K562 (cell line): ENCODE data around the gene BDH1. TPM values are rescaled to one million over a fixed set of nuclear protein-coding genes. Genes with fewer than 3 reads are reported as not detected.

Source experiments
- ARID1B ChIP-seq: fragments of 450-650 bp; IDR thresholded peaks from 2 replicates; pipeline ENCODE4 v1.6.1; 2016; ENCODE audit warnings: antibody characterized with exemption, mild to moderate bottlenecking, inconsistent platforms
- ARNT ChIP-seq, 2 experiments: fragments of 450-650 bp; IDR thresholded peaks; 2 replicates each; pipeline ENCODE4 v1.6.1; 2016; ENCODE audit warnings: mild to moderate bottlenecking in 1 of 2
- CCNT2 ChIP-seq: IDR thresholded peaks from 2 replicates; pipeline ENCODE4 v1.6.1; 2011; ENCODE audit warnings: borderline replicate concordance, low read depth, mild to moderate bottlenecking, moderate library complexity, mixed read lengths, low read length; ENCODE audit not compliant: insufficient read length; ENCODE audit errors: extremely low read depth
- MGA ChIP-seq: fragments of 450-650 bp; IDR thresholded peaks from 2 replicates; pipeline ENCODE4 v1.6.1; 2016; ENCODE audit warnings: mild to moderate bottlenecking, moderate library complexity
- POLR2B ChIP-seq: fragments of 450-650 bp; IDR thresholded peaks from 2 replicates; pipeline ENCODE4 v1.6.1; 2018; ENCODE audit warnings: low read depth; ENCODE audit not compliant: partially characterized antibody
- U2AF1 ChIP-seq: fragments of 200-400 bp; formaldehyde crosslinking; optimal IDR thresholded peaks from 2 replicates; pipeline ENCODE3; 2017; ENCODE audit warnings: mild to moderate bottlenecking, low read depth, low read length, moderate library complexity
- ZC3H4 ChIP-seq: sonication (generic); formaldehyde crosslinking; IDR thresholded peaks from 2 replicates; pipeline ENCODE4 v1.9.0; 2021; ENCODE audit warnings: missing genetic modification reagents, borderline replicate concordance
- ZNF318 ChIP-seq, 2 experiments: fragments of 450-650 bp; IDR thresholded peaks; 2 replicates each; pipeline ENCODE4 v1.6.1; 2016; ENCODE audit warnings: mild to moderate bottlenecking in 2 of 2, borderline replicate concordance in 1 of 2, low read depth in 1 of 2, moderate library complexity in 1 of 2
- ZNF830 ChIP-seq: fragments of 250-450 bp; sonication (Bioruptor Pico); IDR thresholded peaks from 2 replicates; pipeline ENCODE4 v1.5.0; 2021; ENCODE audit warnings: mild to moderate bottlenecking
- polyA plus RNA-seq, 8 experiments: library from polyadenylated mRNA; depleted of rRNA in 4 of 8; stranded (reverse) in 5 of 8; unstranded in 3 of 8; fragments of >200 nt; fragmentation: Nextera tagmentation in 2 of 8; fragmentation: Illumina TruSeq in 1 of 8; extraction: Ambion mirVana in 2 of 8; extraction: Trizol in 1 of 8; gene quantifications; 2 replicates each; pipeline versions ENCODE4 v1.2.1 to v1.2.3, GENCODE V29; 2011 to 2014; ENCODE audit warnings: inconsistent platforms in 1 of 8, missing spikeins in 1 of 8
- total RNA-seq, 7 experiments: library from RNA; depleted of rRNA in 6 of 7; stranded (reverse); fragments of >200 nt in 6 of 7; fragmentation: Illumina TruSeq in 2 of 7; extraction: Trizol in 2 of 7; gene quantifications; 2 replicates each; pipeline versions ENCODE4 v1.2.1 to v1.2.3, GENCODE V29; 2011 to 2021; ENCODE audit warnings: low replicate concordance in 1 of 7

BDH1 gene
- total and polyA plus RNA-seq, 9 of the 15 experiments (the other 6 are each of a cell fraction or from before 2014, with no cell fraction given), result 0.07 to 0.89 (median 0.12) TPM; not detected in 3

- TF ChIP-seq MGA (no peak), U2AF1 (no peak), ARID1B (no peak), POLR2B (no peak), CCNT2 (no peak), ZC3H4 (CRISPR knock-in tag) (no peak), ARNT (IDR thresholded peaks at IDR 0.05) (no peak), ZNF830 (CRISPR knock-in tag) (no peak), ZNF318 (IDR thresholded peaks at IDR 0.05; ENCODE audit: borderline replicate concordance in 1 of 2, low read depth in 1 of 2) (no peak)
Measured at GRCh38 chr3:197591816-197592215, 36.0 kb upstream of the BDH1 start (continued).
